Measurements from ENCODE around the gene COL1A1. TPM values are rescaled to one million over a fixed set of nuclear protein-coding genes. Genes with fewer than 3 reads are reported as not detected.

Gene COL1A1
- total and polyA plus RNA-seq, 4 donors: 8.3 to 72.5 (median 35.8) TPM

- peaks cover 0 to 15% (median 4%) of the 10 kb centered on the region in 4 donors for H3K4me1 ChIP-seq (ENCODE audit: control insufficient read depth in 4 of 4, insufficient read depth in 4 of 4, low read length in 3 of 4)
- no peaks in the 10 kb centered on the region for H3K9me3 ChIP-seq (ENCODE audit: control insufficient read depth in 4 of 4, low read length in 3 of 4)
- 77% methylated on average over 6 of the region's 6 CpGs for WGBS
- H3K36me3 ChIP-seq (ENCODE audit: control insufficient read depth in 4 of 4, insufficient read depth in 3 of 4, low read depth in 1 of 4, low read length in 3 of 4): no peaks in the 10 kb centered on the region
- TF ChIP-seq MAX (IDR thresholded peaks at IDR 0.05): no peak
- H3K4me3 ChIP-seq (ENCODE audit: low read depth in 1 of 3, low read length in 3 of 3): no peak overlapping the region
- H3K9ac ChIP-seq (ENCODE audit: low read depth in 1 of 2, low read length in 2 of 2): no peak overlapping the region
- H3K27ac ChIP-seq (ENCODE audit: low read depth in 1 of 2, low read length in 2 of 2): no peak overlapping the region
- DNase-seq (ENCODE audit: low spot score): no peak
- peaks cover 0 to 2% (median 0%) of the 10 kb centered on the region in 4 donors for H3K27me3 ChIP-seq (ENCODE audit: control insufficient read depth in 4 of 4, insufficient read depth in 4 of 4, low read length in 3 of 4)
Observed at GRCh38 chr17:50196826-50197225, 4.6 kb downstream of the COL1A1 start.

GRCh38 chr17:50196036-50196435 lies 5.4 kb downstream of the COL1A1 start:
- 68% methylated on average over 5 of the region's 5 CpGs for WGBS
- TF ChIP-seq HNF4G (IDR thresholded peaks at IDR 0.05): no peak
- TF ChIP-seq TAF1 (conservative IDR thresholded peaks at IDR 0.05): no peak
- TF ChIP-seq MAX (IDR thresholded peaks at IDR 0.05): no peak
- no peak for TF ChIP-seq NR2F2 (IDR thresholded peaks at IDR 0.05)
- TF ChIP-seq FOXA2 (IDR thresholded peaks at IDR 0.05): no peak
- TF ChIP-seq RXRA (IDR thresholded peaks at IDR 0.05): no peak
- no peak for TF ChIP-seq GABPA (IDR thresholded peaks at IDR 0.05 in 1 of 2, conservative IDR thresholded peaks at IDR 0.05 in 1 of 2)
- no peak for TF ChIP-seq FOXA1 (IDR thresholded peaks at IDR 0.05)
- TF ChIP-seq EGR1 (IDR thresholded peaks at IDR 0.05; ENCODE audit: low read depth in 2 of 2): no peak
- no peak for DNase-seq (ENCODE audit: low spot score)
- Histone ChIP-seq H3K9me3 (ENCODE audit: control insufficient read depth in 4 of 4, low read length in 3 of 4) (no peaks in the 10 kb centered on the region), H3K9ac (ENCODE audit: low read depth in 1 of 2, low read length in 2 of 2) (no peak overlapping the region), H3K4me3 (ENCODE audit: low read depth in 1 of 3, low read length in 3 of 3) (no peak overlapping the region), H3K27ac (ENCODE audit: low read depth in 1 of 2, low read length in 2 of 2) (no peak overlapping the region), H3K36me3 (ENCODE audit: control insufficient read depth in 4 of 4, insufficient read depth in 3 of 4, low read depth in 1 of 4, low read length in 3 of 4) (peaks cover 0 to 2% (median 0%) of the 10 kb centered on the region in 4 donors), H3K27me3 (ENCODE audit: control insufficient read depth in 4 of 4, insufficient read depth in 4 of 4, low read length in 3 of 4) (no peaks in the 10 kb centered on the region), H3K4me1 (ENCODE audit: control insufficient read depth in 4 of 4, insufficient read depth in 4 of 4, low read length in 3 of 4) (peaks cover 0 to 13% (median 4%) of the 10 kb centered on the region in 4 donors)

GRCh38 chr17:50194934-50195865 lies 6.2 kb downstream of the COL1A1 start:
- Histone ChIP-seq H3K27me3 (ENCODE audit: control insufficient read depth in 4 of 4, insufficient read depth in 4 of 4, low read length in 3 of 4) (no peaks in the 10 kb centered on the region), H3K27ac (ENCODE audit: low read depth in 1 of 2, low read length in 2 of 2) (no peak overlapping the region), H3K36me3 (ENCODE audit: control insufficient read depth in 4 of 4, insufficient read depth in 3 of 4, low read depth in 1 of 4, low read length in 3 of 4) (peaks cover 0 to 2% (median 0%) of the 10 kb centered on the region in 4 donors), H3K9me3 (ENCODE audit: control insufficient read depth in 4 of 4, low read length in 3 of 4) (no peaks in the 10 kb centered on the region), H3K9ac (ENCODE audit: low read depth in 1 of 2, low read length in 2 of 2) (no peak overlapping the region), H3K4me1 (ENCODE audit: control insufficient read depth in 4 of 4, insufficient read depth in 4 of 4, low read length in 3 of 4) (peaks cover 0 to 5% (median 3%) of the 10 kb centered on the region in 4 donors), H3K4me3 (ENCODE audit: low read depth in 1 of 3, low read length in 3 of 3) (no peak overlapping the region)
- no peak for DNase-seq (ENCODE audit: low spot score)
- 87% methylated on average over 17 of the region's 17 CpGs for WGBS
- TF ChIP-seq ZBTB33 (IDR thresholded peaks at IDR 0.05): no peak
- TF ChIP-seq HNF4G (IDR thresholded peaks at IDR 0.05): no peak
- TF ChIP-seq YY1 (IDR thresholded peaks at IDR 0.05): no peak
- TF ChIP-seq SP1 (IDR thresholded peaks at IDR 0.05): no peak
- TF ChIP-seq HNF4A (conservative IDR thresholded peaks at IDR 0.05): no peak
- no peak for TF ChIP-seq FOXA1 (IDR thresholded peaks at IDR 0.05)
- no peak for TF ChIP-seq ATF3 (IDR thresholded peaks at IDR 0.05)
- no peak for TF ChIP-seq JUND (IDR thresholded peaks at IDR 0.05)
- no peak for TF ChIP-seq RXRA (IDR thresholded peaks at IDR 0.05)
- TF ChIP-seq RAD21 (IDR thresholded peaks at IDR 0.05): no peak
- no peak for TF ChIP-seq REST (IDR thresholded peaks at IDR 0.05)
- TF ChIP-seq CTCF (IDR thresholded peaks at IDR 0.05; ENCODE audit: low read depth, low read length, missing input control): no peak
- TF ChIP-seq TAF1 (conservative IDR thresholded peaks at IDR 0.05): no peak
- TF ChIP-seq FOXA2 (IDR thresholded peaks at IDR 0.05): no peak
- TF ChIP-seq NR2F2 (IDR thresholded peaks at IDR 0.05): no peak
- TF ChIP-seq GABPA (IDR thresholded peaks at IDR 0.05 in 1 of 2, conservative IDR thresholded peaks at IDR 0.05 in 1 of 2): no peak
- no peak for TF ChIP-seq EGR1 (IDR thresholded peaks at IDR 0.05; ENCODE audit: low read depth in 2 of 2)

All from liver (tissue), 9 donors.